Tibial nerve (tissue), 3 donors: ENCODE measurements around the gene BORCS6.

Experiments
- POLR2A ChIP-seq, 2 donors: fragments of 450-650 bp; IDR thresholded peaks; one replicate each; pipeline ENCODE4 v1.6.1; 2017; ENCODE audit warnings: antibody characterized with exemption in 2 of 2, mild to moderate bottlenecking in 2 of 2, moderate library complexity in 2 of 2
- TF ChIP-seq, protein P1 (sequence below), 5 experiments: fragments of 200-600 bp in 3 of 5; fragments of 450-650 bp in 2 of 5; sonication (generic) in 3 of 5; IDR thresholded peaks; one replicate each; pipeline ENCODE4 v1.5.1; 2016 to 2019; ENCODE audit warnings: antibody characterized with exemption in 5 of 5, mild to moderate bottlenecking in 3 of 5, moderate library complexity in 2 of 5

GRCh38 chr17:8142158-8142886 lies 47.7 kb downstream of the BORCS6 start:
- TF ChIP-seq, protein P1, sequence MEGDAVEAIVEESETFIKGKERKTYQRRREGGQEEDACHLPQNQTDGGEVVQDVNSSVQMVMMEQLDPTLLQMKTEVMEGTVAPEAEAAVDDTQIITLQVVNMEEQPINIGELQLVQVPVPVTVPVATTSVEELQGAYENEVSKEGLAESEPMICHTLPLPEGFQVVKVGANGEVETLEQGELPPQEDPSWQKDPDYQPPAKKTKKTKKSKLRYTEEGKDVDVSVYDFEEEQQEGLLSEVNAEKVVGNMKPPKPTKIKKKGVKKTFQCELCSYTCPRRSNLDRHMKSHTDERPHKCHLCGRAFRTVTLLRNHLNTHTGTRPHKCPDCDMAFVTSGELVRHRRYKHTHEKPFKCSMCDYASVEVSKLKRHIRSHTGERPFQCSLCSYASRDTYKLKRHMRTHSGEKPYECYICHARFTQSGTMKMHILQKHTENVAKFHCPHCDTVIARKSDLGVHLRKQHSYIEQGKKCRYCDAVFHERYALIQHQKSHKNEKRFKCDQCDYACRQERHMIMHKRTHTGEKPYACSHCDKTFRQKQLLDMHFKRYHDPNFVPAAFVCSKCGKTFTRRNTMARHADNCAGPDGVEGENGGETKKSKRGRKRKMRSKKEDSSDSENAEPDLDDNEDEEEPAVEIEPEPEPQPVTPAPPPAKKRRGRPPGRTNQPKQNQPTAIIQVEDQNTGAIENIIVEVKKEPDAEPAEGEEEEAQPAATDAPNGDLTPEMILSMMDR (IDR thresholded peaks at IDR 0.05): no peak
- no peak for TF ChIP-seq POLR2A (IDR thresholded peaks at IDR 0.05)
